SK-N-SH (cell line): Measurements from ENCODE around the gene SH2D4B. TPM values are rescaled to one million over a fixed set of nuclear protein-coding genes. Genes with fewer than 3 reads are reported as not detected.

Experiments used
- CTCF ChIA-PET: fragments of 300-600, 350-600 bp; formaldehyde crosslinking; extraction: SDS; loops from one replicate; lab custom pipeline; 2021; lab: Yijun Ruan, JAX
- POLR2A ChIA-PET: fragments of 350-600 bp; sonication (Branson Sonifier 250); formaldehyde crosslinking; extraction: SDS; loops from one replicate; lab custom pipeline; 2020; ENCODE audit warnings: antibody characterized with exemption, inconsistent platforms; lab: Yijun Ruan, JAX
- DNase-seq: peaks from one replicate; pipeline ENCODE4 v3.0.0; 2012
- H2AFZ ChIP-seq: fragments of 200-600 bp; sonication (generic); 2 replicates; pipeline ENCODE4 v1.8.1; 2016; ENCODE audit warnings: antibody characterized with exemption, mild to moderate bottlenecking, low read depth
- H3F3A ChIP-seq: fragments of 200-600 bp; sonication (generic); replicated peaks from 2 replicates; pipeline ENCODE3; 2016; ENCODE audit warnings: antibody characterized with exemption, mild to moderate bottlenecking; ENCODE audit not compliant: insufficient read depth
- H3K27ac ChIP-seq, 2 experiments: fragments of 200-500 bp in 1 of 2; fragments of 200-600 bp in 1 of 2; sonication (Bioruptor generic) in 1 of 2; sonication (generic), shearing (Covaris generic) in 1 of 2; 2 replicates each; pipeline versions ENCODE4 v1.5.1 to v1.6.1; 2014 to 2016; ENCODE audit warnings: low read depth in 2 of 2, inconsistent platforms in 1 of 2, low read length in 1 of 2, mild to moderate bottlenecking in 1 of 2, mixed read lengths in 1 of 2
- H3K27me3 ChIP-seq: fragments of 200-600 bp; sonication (generic), shearing (Covaris generic); 2 replicates; pipeline ENCODE4 v1.6.1; 2016; ENCODE audit warnings: mixed run types; ENCODE audit not compliant: insufficient read depth
- H3K36me3 ChIP-seq, 2 experiments: fragments of 200-500 bp in 1 of 2; fragments of 200-600 bp in 1 of 2; sonication (Bioruptor generic) in 1 of 2; sonication (generic) in 1 of 2; replicated peaks in 1 of 2; 2 replicates each; pipeline versions ENCODE3 to v1.5.1; 2014 to 2016; ENCODE audit warnings: low read length in 1 of 2, mild to moderate bottlenecking in 1 of 2; ENCODE audit not compliant: insufficient read depth in 2 of 2, control insufficient read depth in 1 of 2
- H3K4me1 ChIP-seq, 2 experiments: fragments of 200-500 bp in 1 of 2; fragments of 200-600 bp in 1 of 2; sonication (Bioruptor generic) in 1 of 2; sonication (generic), shearing (Covaris generic) in 1 of 2; 2 replicates each; pipeline versions ENCODE4 v1.5.1 to v1.6.1; 2014 to 2016; ENCODE audit warnings: low read depth in 1 of 2, low read length in 1 of 2, mixed run types in 1 of 2; ENCODE audit not compliant: insufficient read depth in 2 of 2, control insufficient read depth in 1 of 2
- H3K4me2 ChIP-seq: fragments of 200-600 bp; sonication (generic), shearing (Covaris generic); 2 replicates; pipeline ENCODE4 v1.6.1; 2017; ENCODE audit warnings: mixed run types
- H3K4me3 ChIP-seq, 2 experiments: fragments of 200-500 bp in 1 of 2; fragments of 200-600 bp in 1 of 2; sonication (Bioruptor generic) in 1 of 2; sonication (generic), shearing (Covaris generic) in 1 of 2; 2 replicates each; pipeline versions ENCODE4 v1.5.1 to v1.8.1; 2014 to 2016; ENCODE audit warnings: low read depth in 2 of 2, inconsistent platforms in 1 of 2, low read length in 1 of 2, mild to moderate bottlenecking in 1 of 2, mixed read lengths in 1 of 2, moderate library complexity in 1 of 2
- H3K79me2 ChIP-seq: fragments of 200-600 bp; sonication (generic); 2 replicates; pipeline ENCODE4 v1.8.1; 2017; ENCODE audit warnings: mild to moderate bottlenecking; ENCODE audit not compliant: insufficient read depth
- H3K9ac ChIP-seq: fragments of 200-600 bp; sonication (generic); 2 replicates; pipeline ENCODE4 v1.6.1; 2017; ENCODE audit warnings: mixed run types
- H3K9me2 ChIP-seq: fragments of 200-600 bp; sonication (generic); 2 replicates; pipeline ENCODE4 v1.6.1; 2017; ENCODE audit warnings: mixed run types
- H3K9me3 ChIP-seq: fragments of 200-600 bp; sonication (generic); 2 replicates; pipeline ENCODE4 v1.6.1; 2017; ENCODE audit warnings: mixed run types, mild to moderate bottlenecking, moderate library complexity
- H4K20me1 ChIP-seq: fragments of 200-600 bp; sonication (generic); 2 replicates; pipeline ENCODE4 v1.6.1; 2017; ENCODE audit warnings: mild to moderate bottlenecking, mixed run types; ENCODE audit not compliant: insufficient read depth
- FOXJ3 ChIP-seq: sonication (generic); formaldehyde crosslinking; IDR thresholded peaks from 2 replicates; pipeline ENCODE4 v1.5.1; 2020; ENCODE audit warnings: mild to moderate bottlenecking, missing genetic modification reagents
- FOXM1 ChIP-seq: IDR thresholded peaks from 2 replicates; pipeline ENCODE4 v1.4.0; 2012; ENCODE audit warnings: low read depth, mild to moderate bottlenecking
- GABPA ChIP-seq: IDR thresholded peaks from 2 replicates; pipeline ENCODE4 v1.4.0; 2012; ENCODE audit warnings: low read depth, mild to moderate bottlenecking
- MXI1 ChIP-seq: IDR thresholded peaks from 2 replicates; pipeline ENCODE4 v1.6.1; 2012; ENCODE audit warnings: mild to moderate bottlenecking, low read depth, low read length, improper control_type of control experiment
- NFIC ChIP-seq: IDR thresholded peaks from 2 replicates; pipeline ENCODE4 v1.4.0; 2012; ENCODE audit warnings: borderline replicate concordance
- RAD21 ChIP-seq: IDR thresholded peaks from 2 replicates; pipeline ENCODE4 v1.6.1; 2012; ENCODE audit warnings: mild to moderate bottlenecking, low read length
- SMC3 ChIP-seq: IDR thresholded peaks from 2 replicates; pipeline ENCODE4 v1.6.1; 2012; ENCODE audit warnings: low read depth, low read length, improper control_type of control experiment
- YY1 ChIP-seq: IDR thresholded peaks from 2 replicates; pipeline ENCODE4 v1.4.0; 2012; ENCODE audit warnings: low read depth, mild to moderate bottlenecking
- WGBS: methylation state at CpG from one replicate; pipeline ENCODE4 v1.1.6; 2017; ENCODE audit warnings: low lambda C conversion rate; 5-methylcytosine and 5-hydroxymethylcytosine counted together
- polyA plus RNA-seq, 3 experiments: library from polyadenylated mRNA; depleted of rRNA; stranded (reverse); fragments of >200 nt; gene quantifications; 2 replicates each; pipeline ENCODE4 v1.2.3, GENCODE V29; 2012
- TF ChIP-seq, protein P1 (sequence below): IDR thresholded peaks from 2 replicates; pipeline ENCODE4 v1.4.0; 2012; ENCODE audit warnings: low read depth, borderline replicate concordance
- TF ChIP-seq, protein P2 (sequence below): fragments of 150-350 bp; IDR thresholded peaks from 2 replicates; pipeline ENCODE4 v1.6.1; 2016; ENCODE audit warnings: mild to moderate bottlenecking, low read depth, low read length

SH2D4B gene
- polyA plus RNA-seq, 1 of the 3 experiments (the other 2 are of a cell fraction): not detected

DNA sequence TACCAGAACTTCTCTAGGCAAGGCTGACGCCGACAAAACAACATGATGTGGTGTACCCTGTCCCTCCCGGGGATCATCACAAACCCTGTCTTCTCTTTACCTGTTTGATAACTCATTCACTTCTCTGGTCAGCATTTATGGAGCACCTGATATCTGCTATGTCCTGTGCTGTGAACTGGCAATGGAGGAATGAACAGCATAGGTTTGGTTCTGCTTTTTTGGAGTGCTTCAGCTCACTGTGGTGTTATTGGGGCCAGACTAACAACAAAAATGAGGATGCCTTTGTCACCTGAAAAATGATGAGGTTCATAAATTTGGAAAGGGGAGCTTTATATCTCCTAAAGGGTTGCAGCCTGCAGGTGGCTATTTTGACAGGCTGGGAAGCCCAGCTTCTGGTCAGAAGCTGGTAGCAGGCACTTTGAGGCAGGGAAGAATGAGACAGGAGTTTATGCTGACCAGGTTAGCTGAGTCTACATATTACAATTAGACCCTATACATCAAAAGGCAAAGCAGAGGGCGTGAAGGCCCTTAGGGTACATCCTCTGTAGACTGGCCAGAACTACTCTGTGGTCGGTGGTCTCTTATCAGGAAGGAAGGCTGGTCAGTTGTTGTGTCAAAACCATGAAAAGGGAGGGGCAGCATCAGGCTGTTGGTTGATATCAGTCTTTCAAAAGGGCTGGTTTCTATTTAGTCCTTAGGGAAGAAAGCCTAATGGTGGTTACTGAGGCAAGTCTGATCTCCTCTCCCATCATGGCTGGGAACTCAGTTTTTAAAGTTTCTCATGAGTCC lies 42.3 kb downstream of the SH2D4B start:
- Histone ChIP-seq H4K20me1 (no peaks in the 10 kb centered on the region), H3K4me3 (no peak overlapping the region), H3K9me2 (no peaks in the 10 kb centered on the region), H3K4me1 (no peaks in the 10 kb centered on the region; a peak in 1 of 4 replicates), H2AFZ (no peak overlapping the region), H3K27ac (no peak overlapping the region), H3K9ac (no peak overlapping the region), H3K36me3 (no peaks in the 10 kb centered on the region), H3F3A (no peaks in the 10 kb centered on the region), H3K27me3 (no peaks in the 10 kb centered on the region), H3K79me2 (no peaks in the 10 kb centered on the region), H3K9me3 (no peaks in the 10 kb centered on the region), H3K4me2 (no peak overlapping the region)
- TF ChIP-seq NFIC (no peak), YY1 (no peak)
- CTCF ChIA-PET: interaction anchor here (1.3 to 2.0 kb wide), 4 partner anchors 16 to 83 kb away, joined by 3 to 7 read pairs (median 5); no protein-coding TSS in a partner anchor
- POLR2A ChIA-PET: no interaction called here
- no peak for DNase-seq
- 25% methylated on average over 5 of the region's 5 CpGs for WGBS

DNA sequence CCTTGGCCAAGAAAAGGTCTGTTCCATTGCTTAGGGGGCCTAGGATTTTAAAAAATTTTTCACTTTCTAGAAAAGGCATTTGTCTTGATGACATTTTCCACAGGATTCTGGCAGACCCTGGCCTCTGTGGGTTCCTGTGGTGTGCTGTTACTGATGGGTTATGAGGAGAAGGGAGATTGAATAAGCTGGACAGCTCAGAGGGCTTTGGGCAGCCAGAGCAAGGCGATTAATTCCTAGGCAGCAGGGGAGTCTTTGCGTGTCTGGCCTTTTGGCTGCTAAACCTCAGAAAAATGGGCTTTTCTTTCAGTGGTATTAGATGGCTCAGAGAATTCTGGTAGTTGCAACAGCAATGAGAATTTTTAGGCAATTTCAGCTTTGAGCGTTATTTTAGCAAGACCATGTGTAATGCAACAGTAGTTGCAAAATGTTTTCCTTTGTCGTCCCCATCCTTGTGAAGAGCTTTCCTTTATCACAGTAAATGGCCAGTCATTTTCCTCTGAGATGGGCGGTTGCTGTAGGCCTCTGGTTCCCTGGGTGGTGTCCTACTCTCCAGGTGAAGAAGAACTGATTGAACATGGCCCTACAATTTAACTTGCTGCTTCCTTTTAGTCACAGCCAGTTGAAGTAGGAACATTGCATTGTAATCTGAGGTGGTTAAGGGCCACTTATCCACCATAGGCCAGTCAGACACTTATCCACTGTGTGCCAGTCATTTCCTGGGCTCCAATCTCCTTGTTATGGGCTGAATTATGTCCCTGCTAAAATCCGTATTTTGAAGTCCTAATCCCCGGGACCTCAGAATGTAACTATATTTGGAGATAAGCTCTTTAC lies 43.2 kb downstream of the SH2D4B start:
- TF ChIP-seq GABPA (no peak), RAD21 (no peak), FOXJ3 (no peak), FOXM1 (no peak), MXI1 (no peak), SMC3 (no peak)
- TF ChIP-seq, protein P1, sequence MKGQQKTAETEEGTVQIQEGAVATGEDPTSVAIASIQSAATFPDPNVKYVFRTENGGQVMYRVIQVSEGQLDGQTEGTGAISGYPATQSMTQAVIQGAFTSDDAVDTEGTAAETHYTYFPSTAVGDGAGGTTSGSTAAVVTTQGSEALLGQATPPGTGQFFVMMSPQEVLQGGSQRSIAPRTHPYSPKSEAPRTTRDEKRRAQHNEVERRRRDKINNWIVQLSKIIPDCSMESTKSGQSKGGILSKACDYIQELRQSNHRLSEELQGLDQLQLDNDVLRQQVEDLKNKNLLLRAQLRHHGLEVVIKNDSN: no peak
- TF ChIP-seq, protein P2, sequence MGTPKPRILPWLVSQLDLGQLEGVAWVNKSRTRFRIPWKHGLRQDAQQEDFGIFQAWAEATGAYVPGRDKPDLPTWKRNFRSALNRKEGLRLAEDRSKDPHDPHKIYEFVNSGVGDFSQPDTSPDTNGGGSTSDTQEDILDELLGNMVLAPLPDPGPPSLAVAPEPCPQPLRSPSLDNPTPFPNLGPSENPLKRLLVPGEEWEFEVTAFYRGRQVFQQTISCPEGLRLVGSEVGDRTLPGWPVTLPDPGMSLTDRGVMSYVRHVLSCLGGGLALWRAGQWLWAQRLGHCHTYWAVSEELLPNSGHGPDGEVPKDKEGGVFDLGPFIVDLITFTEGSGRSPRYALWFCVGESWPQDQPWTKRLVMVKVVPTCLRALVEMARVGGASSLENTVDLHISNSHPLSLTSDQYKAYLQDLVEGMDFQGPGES: no peak
- H3K4me1 ChIP-seq: no peaks in the 10 kb centered on the region; a peak in 1 of 4 replicates
- no peaks in the 10 kb centered on the region for H4K20me1 ChIP-seq
- DNase-seq: no peak
- no peaks in the 10 kb centered on the region for H3K27me3 ChIP-seq
- H3K36me3 ChIP-seq: no peaks in the 10 kb centered on the region
- H3K9ac ChIP-seq: no peak overlapping the region
- H2AFZ ChIP-seq: no peak overlapping the region
- no peaks in the 10 kb centered on the region for H3K9me2 ChIP-seq
- H3F3A ChIP-seq: no peaks in the 10 kb centered on the region
- 52% methylated on average over 7 of the region's 7 CpGs for WGBS
- H3K79me2 ChIP-seq: no peaks in the 10 kb centered on the region
- ChIA-PET POLR2A (no interaction called here), CTCF (interaction anchor here (1.3 to 2.0 kb wide), 4 partner anchors 15 to 82 kb away, joined by 3 to 7 read pairs (median 5); no protein-coding TSS in a partner anchor)
- H3K9me3 ChIP-seq: no peaks in the 10 kb centered on the region
- H3K4me3 ChIP-seq: no peak overlapping the region
- H3K4me2 ChIP-seq: no peak overlapping the region
- H3K27ac ChIP-seq: no peak overlapping the region
